ENCODE measurements around the gene TPM2.

TPM2 gene

GRCh38 chr9:35700031-35700430 is 10.3 kb upstream of the TPM2 start:
- H3K27me3 ChIP-seq: no peaks in the 10 kb centered on the region
- peaks cover 99% of the 10 kb centered on the region for H3K36me3 ChIP-seq
- no peak overlapping the region for H3K4me3 ChIP-seq (ENCODE audit: low read depth in 1 of 2, low read length in 1 of 2)
- no peaks in the 10 kb centered on the region for H3K9me3 ChIP-seq
- TF ChIP-seq CTCF (IDR thresholded peaks at IDR 0.05): no peak
- no peak overlapping the region for H3K27ac ChIP-seq
- no peaks in the 10 kb centered on the region for H3K4me1 ChIP-seq (ENCODE audit: control insufficient read depth in 1 of 2, insufficient read depth in 1 of 2, low read depth in 1 of 2, low read length in 1 of 2)

- Histone ChIP-seq H3K27me3 (no peaks in the 10 kb centered on the region), H3K4me1 (ENCODE audit: control insufficient read depth in 1 of 2, insufficient read depth in 1 of 2, low read depth in 1 of 2, low read length in 1 of 2) (no peaks in the 10 kb centered on the region), H3K9me3 (no peaks in the 10 kb centered on the region), H3K36me3 (peaks cover 83% of the 10 kb centered on the region), H3K27ac (peak overlapping the region; percentile 63), H3K4me3 (ENCODE audit: low read depth in 1 of 2, low read length in 1 of 2) (no peak overlapping the region)
- no peak for TF ChIP-seq CTCF (IDR thresholded peaks at IDR 0.05)
Observed at GRCh38 chr9:35698231-35698630, 8.5 kb upstream of the TPM2 start.

- Histone ChIP-seq H3K4me1 (ENCODE audit: control insufficient read depth in 1 of 2, insufficient read depth in 1 of 2, low read depth in 1 of 2, low read length in 1 of 2) (no peaks in the 10 kb centered on the region), H3K9me3 (no peaks in the 10 kb centered on the region), H3K36me3 (peaks cover 75% of the 10 kb centered on the region), H3K4me3 (ENCODE audit: low read depth in 1 of 2, low read length in 1 of 2) (no peak overlapping the region), H3K27ac (peak overlapping the region; percentile 63), H3K27me3 (no peaks in the 10 kb centered on the region)
- no peak for TF ChIP-seq CTCF (IDR thresholded peaks at IDR 0.05)
Observed at GRCh38 chr9:35697486-35697885, 7.8 kb upstream of the TPM2 start.

GRCh38 chr9:35696520-35697215 is 6.9 kb upstream of the TPM2 start:
- Histone ChIP-seq H3K27ac (peak overlapping the region; percentile 63), H3K9me3 (no peaks in the 10 kb centered on the region), H3K4me3 (ENCODE audit: low read depth in 1 of 2, low read length in 1 of 2) (no peak overlapping the region), H3K4me1 (ENCODE audit: control insufficient read depth in 1 of 2, insufficient read depth in 1 of 2, low read depth in 1 of 2, low read length in 1 of 2) (no peaks in the 10 kb centered on the region), H3K27me3 (no peaks in the 10 kb centered on the region), H3K36me3 (peaks cover 67% of the 10 kb centered on the region)
- TF ChIP-seq CTCF (IDR thresholded peaks at IDR 0.05): peak; percentile 85

GRCh38 chr9:35695943-35696401 is 6.2 kb upstream of the TPM2 start:
- Histone ChIP-seq H3K4me3 (ENCODE audit: low read depth in 1 of 2, low read length in 1 of 2) (no peak overlapping the region), H3K27me3 (no peaks in the 10 kb centered on the region), H3K27ac (peak overlapping the region; percentile 63), H3K4me1 (ENCODE audit: control insufficient read depth in 1 of 2, insufficient read depth in 1 of 2, low read depth in 1 of 2, low read length in 1 of 2) (peaks cover 4% of the 10 kb centered on the region in 2 experiments), H3K36me3 (peaks cover 60% of the 10 kb centered on the region), H3K9me3 (no peaks in the 10 kb centered on the region)
- no peak for TF ChIP-seq CTCF (IDR thresholded peaks at IDR 0.05)
